Pons (tissue), 1 donor: ENCODE data around the gene PRKD1.

Experiments
- DNase-seq: peaks from one replicate; pipeline ENCODE4 v3.0.0-alpha.2; 2016; ENCODE audit warnings: low spot score

Gene PRKD1

DNA sequence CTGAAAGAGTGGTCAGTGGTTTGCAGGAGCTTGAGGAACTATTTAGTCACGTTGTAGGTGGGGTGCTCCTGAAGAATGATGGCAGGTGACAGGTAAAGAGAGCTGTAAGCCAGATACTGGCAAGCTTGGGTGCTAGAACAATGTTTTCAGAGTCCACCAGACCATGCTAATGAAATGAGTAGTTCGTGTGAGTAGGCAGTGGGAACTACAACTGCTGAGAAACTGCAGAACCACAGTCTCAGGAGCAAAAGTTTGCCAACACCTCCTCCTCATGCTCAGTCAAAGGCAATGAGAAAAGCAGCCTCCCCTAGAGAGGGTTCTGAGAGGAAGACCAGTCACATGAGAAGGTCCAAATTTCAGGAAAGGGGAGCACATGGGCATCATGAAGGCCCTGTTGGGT lies 91.3 kb downstream of the PRKD1 start:
- DNase-seq = no peak

DNA sequence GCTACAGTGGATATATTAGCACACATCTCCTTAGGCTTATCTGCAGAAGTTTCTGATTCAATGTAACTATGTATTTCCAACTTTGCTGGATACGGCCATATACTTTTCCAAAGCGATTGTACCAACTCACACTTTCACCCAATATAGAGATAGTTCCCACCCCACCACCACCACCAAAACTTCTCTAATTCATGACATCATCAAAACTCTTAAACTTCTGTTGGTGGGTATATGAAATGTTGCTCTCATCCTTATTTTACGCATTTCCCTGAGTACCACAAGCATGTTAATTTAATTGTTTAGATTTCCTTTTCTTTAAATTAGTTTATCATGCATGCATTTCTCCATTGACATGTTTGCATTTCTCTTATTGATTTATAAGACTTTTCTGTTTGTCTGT lies 95.6 kb downstream of the PRKD1 start:
- DNase-seq = no peak

- no peak for DNase-seq
These were observed 97.8 kb downstream of the PRKD1 start for GRCh38 chr14:29829851-29830250.

- DNase-seq = no peak
These were observed 103.8 kb downstream of the PRKD1 start for GRCh38 chr14:29823816-29824215.

DNA sequence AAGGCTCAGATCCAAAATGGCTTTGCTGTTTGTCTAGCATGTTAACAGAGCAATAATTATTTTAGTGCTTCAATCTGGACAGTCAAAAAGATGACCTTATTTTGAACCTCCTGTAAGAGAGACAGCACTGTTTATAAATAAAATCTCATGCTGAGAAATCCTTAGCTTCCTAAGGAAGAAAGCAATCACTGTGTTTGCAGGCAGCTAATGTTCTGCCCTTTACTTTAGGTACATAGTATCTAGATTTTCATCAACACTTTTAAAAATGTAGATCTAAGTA lies 105.3 kb downstream of the PRKD1 start:
- no peak for DNase-seq

- DNase-seq = no peak
These were observed 105.8 kb downstream of the PRKD1 start for GRCh38 chr14:29821661-29822429.

DNA sequence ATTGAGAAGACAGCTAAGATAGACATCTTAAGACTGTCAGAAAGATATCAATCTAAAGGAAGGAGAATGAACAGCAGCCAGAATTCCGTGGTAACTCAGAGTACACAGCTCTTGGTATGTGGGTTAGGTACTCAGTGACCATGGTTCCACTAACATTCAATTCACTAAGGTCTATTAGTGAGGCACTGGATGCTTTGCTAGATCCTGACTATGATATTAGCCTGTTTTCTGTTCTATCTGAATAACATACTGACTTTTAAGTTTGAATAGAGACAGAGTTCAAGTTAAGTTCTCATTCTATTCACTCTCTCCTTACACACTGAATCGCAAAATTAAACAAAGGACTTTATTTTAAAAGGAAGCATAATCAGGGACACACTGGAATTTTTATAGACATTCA lies 106.4 kb downstream of the PRKD1 start:
- no peak for DNase-seq

DNA sequence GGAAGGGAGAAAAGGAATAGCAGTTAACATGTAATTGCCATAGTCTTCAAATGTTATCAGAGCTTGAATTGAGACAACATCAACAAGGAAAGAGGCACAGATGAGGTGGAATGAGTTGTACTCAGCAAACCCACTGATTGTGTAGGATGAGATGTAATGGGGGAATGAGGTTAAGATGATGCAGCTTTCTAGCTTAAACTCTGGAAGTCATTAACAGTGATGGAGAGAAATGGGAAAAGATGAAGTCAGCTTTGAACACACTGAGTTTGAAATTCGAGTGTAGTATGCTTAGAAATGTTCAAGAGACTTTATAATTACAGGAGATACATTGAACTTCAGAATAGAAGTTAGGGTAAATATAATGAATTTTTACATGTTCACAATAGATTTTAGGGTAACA lies 106.9 kb downstream of the PRKD1 start:
- DNase-seq = no peak

- DNase-seq = no peak
These were observed 109.8 kb downstream of the PRKD1 start for GRCh38 chr14:29817767-29818405.

DNA sequence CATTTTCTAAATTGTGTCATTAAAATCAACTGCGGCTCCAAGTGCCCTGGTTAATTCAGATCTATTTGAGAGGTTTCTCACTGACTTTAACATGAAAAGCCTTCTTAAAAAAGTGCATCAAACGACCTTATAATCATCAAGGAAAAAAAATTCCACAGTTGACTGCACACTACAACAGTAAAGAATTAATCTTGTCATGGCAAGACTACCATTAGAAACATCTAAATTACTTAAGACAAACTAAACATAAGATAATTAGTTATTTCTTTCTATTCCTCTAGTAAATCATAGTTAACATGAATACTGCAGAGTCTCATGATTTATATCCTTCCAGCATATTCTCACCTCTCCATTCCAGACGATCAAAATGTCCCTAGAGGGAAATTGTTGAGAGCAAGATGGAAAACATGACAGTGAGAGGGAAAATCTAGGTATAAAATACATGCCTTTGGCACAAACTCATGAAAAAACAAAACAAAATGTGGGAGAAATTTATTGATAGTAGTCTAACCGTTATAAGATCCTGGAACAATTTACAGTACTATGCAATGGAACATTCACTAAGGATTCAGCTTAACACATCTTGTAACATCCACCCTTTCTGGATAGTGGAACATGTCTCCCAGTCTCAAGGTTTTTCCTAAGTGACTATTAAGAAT lies 112.5 kb downstream of the PRKD1 start:
- DNase-seq = no peak

- DNase-seq = peak; percentile 89
These were observed 113.3 kb downstream of the PRKD1 start for GRCh38 chr14:29814156-29815015.

DNA sequence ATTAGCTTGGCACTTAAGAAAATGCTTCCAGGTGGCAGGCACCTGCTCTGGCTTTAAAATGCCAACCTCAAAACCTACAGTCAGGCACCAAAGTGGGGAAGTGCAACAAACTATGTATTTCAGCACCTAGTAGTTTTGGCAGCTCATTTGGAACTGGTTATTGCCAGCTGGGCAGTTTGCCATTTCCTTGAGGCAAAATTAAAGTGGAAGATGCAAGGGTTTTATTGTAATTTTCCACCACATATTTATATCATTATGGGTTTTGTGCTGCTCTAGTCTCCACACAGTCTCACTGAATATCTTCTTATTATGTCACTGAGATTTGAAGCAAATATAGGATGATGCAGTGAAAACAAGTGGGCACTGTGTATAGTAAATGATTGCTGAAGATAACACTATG lies 117.0 kb downstream of the PRKD1 start:
- no peak for DNase-seq

DNA sequence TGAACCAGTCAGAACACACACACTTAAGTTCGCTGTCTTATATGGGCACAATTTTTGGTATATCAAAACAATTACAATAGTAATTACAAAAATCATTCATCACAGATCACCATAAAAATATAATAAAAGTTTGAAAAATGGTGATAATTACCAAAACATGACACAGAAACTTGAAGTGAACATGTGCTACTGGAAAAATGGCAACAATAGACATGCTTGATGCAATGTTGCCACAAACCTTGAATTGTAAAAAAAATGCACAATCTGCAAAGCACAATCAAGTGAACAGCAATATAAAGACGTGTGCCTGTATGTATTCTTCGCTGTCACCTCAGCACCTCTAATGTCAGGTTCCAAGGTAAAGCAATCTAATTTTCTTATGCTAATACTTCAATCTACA lies 117.6 kb downstream of the PRKD1 start:
- DNase-seq = no peak

DNA sequence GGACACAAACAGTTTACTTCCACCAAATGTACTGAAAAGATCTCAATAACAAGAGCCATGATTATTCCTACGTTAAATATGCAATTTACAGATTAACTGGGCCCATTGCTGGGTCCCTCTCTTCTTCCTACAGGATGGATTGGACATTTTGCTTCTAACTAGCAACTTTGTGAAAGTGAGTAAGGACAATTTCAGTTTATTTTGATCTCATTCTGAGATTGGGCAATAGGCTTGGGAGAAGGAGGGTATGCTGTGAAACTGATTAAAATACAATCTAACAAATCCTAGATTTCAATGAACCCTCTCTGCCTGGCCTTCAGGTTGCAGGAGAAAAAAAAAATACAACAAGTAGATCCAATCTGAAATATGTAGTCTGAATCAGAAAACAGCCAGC lies 121.5 kb downstream of the PRKD1 start:
- DNase-seq = no peak

GRCh38 chr14:29805415-29806123 lies 122.1 kb downstream of the PRKD1 start:
- no peak for DNase-seq

DNA sequence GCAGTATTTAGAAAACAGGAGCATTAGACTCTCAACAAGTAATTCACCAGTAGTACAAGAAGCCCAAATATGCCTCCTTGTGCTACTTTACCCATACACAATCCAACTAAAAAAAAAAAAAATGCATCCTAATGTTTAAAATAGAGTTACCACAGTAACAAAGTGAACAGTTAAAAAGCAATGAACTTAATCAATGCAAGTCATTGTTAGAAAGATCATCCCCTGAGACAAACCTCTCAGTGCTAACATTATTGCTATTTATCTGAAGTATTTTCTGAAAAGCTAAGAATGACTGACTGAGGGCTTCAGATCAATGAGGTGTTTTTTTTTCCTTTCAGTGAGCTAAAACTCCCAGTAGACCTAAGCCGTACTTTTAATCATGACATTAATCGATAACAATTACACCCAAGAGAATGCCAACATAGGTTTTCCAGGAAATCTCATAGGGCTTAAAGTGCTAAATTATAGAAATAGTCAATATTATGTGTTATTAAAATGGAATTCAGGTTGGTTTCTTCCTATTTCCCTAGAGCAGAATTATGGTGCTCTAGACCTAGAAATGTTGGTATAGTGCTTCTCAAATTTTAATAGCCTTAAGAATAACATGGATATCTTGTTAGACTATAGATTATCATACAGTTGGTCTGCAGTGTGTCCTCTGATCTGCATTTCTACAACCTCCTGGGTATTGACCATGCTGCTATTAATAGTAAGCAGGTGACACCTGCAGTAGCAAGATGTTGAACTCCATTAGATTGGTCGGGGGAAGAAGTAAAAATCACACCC lies 123.0 kb downstream of the PRKD1 start:
- DNase-seq = no peak

DNA sequence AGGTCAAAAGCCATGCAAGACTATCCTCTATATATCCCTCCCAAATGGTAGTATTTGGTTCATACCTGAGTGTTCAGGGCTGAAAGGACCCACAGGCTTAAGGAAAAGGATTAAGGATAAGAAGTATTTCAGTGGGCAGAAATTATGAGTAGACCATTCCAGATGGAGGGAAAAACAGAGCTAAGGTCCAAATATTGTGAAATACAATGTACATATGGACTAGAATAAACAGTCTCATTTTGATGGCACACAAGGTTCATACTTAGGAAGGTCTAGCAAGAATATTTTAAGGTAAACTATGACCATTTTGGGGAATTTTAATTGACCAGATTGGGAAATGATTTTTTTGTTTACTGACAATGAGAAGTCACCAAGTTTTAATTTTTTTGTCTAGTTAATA lies 124.6 kb downstream of the PRKD1 start:
- no peak for DNase-seq

DNA sequence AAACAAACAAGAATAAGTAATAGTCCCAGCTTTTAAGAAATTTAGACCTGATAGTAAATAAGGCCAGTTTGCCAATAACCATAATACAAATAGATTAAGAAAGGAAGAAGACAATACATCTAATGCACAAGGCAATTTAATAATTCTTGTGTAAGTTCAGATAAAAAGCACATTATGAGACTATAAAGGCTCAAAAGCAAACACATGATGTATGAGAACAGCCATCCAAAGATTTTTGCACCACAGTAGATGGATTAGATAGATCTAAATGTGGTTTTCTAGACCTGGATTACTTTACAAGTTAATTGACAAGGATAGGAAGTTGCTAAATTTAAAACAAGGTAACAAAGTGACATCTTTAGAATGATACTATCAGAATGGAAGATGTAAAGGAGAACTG lies 125.4 kb downstream of the PRKD1 start:
- no peak for DNase-seq

DNA sequence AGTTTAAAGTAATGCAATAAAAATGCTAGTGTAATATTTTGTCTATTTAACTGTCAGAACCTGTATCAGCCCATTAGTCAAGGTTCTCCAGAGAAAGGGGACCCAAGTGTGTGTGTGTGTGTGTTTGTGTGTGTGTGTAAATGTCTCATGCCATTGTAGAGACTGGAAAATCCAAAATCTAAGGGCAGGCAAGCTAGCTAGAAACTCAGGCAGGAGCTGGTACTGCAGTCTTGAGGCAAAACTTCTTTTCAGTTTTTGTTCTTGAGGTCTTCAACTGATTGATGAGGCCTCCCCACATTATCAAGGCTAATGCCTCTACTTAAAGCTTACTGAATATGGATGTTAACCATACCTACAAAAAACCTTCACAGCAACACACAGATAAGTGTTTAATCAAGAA lies 126.7 kb downstream of the PRKD1 start:
- no peak for DNase-seq

DNA sequence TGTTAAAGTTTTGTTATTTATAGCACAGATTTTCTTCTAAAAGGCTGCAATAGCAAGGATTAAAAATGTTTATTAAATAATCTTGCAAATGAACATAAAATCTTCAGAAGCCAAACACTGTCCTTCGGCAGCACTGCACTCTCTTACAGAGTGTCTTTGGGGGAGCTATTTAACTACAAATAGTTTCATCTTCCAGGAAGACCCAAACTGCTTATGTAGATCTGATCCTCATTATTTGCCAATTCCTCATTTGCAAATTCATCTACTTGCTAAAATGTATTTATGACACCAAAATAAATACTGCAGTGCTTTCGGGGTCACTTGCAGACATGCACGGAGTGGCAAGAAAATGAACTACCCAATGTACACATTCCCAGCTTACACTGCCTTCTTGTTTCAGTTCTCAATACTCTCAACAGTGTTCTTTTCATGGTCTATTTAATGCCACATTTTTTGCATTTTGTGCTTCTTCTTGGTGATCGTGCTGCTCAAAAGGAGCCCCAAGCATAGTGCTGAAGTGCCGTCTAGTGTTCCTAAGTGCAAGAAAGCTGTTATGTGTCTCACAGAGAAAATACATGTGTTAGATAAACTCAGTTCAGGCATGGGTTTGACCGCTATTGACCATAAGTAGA lies 128.1 kb downstream of the PRKD1 start:
- peak; percentile 87 for DNase-seq

- DNase-seq = no peak
These were observed 128.8 kb downstream of the PRKD1 start for GRCh38 chr14:29798811-29799210.
